NCI-H1930 (cell line): ENCODE data around the gene RPL13.

Experiments used
- DNase-seq, 2 experiments: peaks; one replicate each; lab custom pipeline; 2025; lab: John Stamatoyannopoulos, UW

Gene RPL13

DNA sequence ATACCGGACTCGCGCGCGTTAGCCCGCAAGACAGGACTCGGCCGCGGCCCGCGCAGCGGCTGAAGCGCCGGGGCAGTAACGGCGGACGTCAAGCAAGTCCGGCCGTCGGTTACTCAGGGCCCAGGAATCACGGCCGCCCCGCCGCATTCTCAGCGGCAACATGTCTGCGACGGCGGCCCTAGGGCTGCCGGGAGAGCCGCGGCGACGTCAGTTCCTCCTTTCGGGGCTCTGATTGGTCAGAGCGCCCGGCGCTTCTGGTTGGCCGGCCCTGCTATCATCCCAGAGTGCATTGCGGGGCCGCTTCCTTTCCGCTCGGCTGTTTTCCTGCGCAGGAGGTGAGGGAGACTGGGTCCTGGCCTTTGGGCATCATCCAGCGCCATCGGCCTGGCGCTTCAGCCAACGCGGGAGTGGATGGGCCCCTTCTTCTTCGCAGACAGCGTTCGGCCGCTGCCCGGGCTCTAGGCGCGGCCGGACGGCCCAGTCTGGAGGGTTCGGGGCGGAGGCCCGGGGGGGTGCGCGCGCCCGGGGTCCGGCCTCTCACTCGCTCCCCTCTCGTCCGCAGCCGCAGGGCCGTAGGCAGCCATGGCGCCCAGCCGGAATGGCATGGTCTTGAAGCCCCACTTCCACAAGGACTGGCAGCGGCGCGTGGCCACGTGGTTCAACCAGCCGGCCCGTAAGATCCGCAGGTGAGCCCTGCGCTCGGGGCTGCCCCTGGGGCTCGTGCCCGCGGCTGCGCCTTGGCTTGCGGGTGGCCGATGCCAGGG is at the start of gene RPL13:
Gene RPL13, plus strand, starts transcription at position 305 of the 764 bp plus-strand sequence. Its CDS starts 278 bp downstream, at position 583.
- peak; percentile 81 to 85 for DNase-seq

GRCh38 chr16:89511374-89511773 is 49.1 kb upstream of the RPL13 start:
- no peak for DNase-seq

- no peak for DNase-seq
Measured at GRCh38 chr16:89512453-89512852, 48.0 kb upstream of the RPL13 start.

DNA sequence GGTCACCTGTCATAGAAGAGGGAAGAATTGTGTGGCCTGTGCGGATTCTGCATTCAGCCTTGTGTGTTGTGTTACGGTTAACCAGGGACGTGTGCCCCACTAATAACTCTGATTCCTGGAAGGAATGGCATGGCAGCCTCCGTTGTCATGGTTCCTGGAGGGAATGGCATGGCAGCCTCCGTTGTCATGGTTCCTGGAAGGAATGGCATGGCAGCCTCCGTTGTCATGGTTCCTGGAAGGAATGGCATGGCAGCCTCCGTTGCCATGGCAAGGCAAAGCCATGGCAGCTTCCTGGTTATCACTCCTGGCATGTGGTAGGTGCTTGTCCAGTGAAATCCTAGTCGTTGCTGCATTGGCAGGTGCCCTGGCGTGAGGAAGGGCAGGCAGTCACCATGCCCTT is 43.4 kb upstream of the RPL13 start:
- no peak for DNase-seq

GRCh38 chr16:89519881-89520280 is 40.6 kb upstream of the RPL13 start:
- no peak for DNase-seq

DNA sequence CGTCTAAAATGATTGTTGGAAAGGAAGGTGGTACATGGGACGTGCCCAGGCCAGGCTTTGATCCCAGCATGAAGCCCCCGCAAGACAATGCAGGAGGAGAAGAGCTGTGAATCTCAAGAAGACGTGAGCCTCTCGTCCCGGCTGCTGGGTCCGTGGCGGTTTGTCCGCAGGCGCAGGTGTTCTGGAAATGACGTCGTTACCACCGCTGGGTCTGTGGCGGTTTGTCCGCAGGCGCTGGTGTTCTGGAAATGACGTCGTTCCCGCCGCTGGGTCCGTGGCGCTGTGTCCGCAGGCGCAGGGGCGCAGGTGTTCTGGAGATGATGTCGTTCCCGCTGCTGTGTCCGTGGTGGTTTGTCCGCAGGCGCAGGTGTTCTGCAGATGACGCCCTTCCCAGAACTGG is 38.2 kb upstream of the RPL13 start:
- no peak for DNase-seq

GRCh38 chr16:89523680-89524344 is 36.7 kb upstream of the RPL13 start:
- DNase-seq, result no peak

DNA sequence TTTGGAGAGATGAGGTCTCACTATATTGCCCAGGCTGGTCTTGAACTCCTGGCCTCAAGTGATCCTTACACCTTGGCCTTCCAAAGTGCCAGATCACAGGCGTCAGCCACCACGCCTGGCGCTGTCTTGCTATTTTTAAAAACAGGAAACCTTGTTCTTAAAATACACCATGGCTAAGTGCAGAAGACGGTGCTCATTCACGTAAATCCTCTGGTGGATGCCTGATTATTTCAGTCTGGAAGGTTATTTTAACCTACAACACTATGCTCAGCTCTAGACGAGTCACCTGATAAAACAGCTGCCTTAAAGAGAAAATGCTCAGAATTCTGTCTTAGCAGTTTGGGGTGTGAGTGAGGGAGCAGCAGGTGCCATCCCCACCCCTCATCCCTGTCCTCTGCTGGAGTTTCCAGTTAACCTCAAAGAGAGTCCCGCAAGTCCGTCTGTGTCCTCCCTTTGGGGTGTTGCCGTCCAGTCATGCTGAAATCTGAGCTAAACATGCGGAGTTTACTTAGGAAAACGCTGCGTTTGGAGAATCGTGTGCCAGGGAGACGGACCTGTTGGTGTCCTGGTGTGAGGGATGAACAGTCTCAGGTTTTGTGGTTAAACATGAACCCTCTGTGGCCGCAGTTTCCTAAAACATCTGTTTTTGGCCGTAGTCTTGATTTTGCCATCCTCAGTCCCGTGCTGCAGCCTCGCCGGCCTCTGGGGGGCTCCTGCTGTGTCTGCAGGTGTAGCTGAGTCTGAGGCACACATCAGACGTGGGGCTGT is 35.2 kb upstream of the RPL13 start:
- no peak for DNase-seq

GRCh38 chr16:89529097-89529496 is 31.4 kb upstream of the RPL13 start:
- DNase-seq, result no peak

DNA sequence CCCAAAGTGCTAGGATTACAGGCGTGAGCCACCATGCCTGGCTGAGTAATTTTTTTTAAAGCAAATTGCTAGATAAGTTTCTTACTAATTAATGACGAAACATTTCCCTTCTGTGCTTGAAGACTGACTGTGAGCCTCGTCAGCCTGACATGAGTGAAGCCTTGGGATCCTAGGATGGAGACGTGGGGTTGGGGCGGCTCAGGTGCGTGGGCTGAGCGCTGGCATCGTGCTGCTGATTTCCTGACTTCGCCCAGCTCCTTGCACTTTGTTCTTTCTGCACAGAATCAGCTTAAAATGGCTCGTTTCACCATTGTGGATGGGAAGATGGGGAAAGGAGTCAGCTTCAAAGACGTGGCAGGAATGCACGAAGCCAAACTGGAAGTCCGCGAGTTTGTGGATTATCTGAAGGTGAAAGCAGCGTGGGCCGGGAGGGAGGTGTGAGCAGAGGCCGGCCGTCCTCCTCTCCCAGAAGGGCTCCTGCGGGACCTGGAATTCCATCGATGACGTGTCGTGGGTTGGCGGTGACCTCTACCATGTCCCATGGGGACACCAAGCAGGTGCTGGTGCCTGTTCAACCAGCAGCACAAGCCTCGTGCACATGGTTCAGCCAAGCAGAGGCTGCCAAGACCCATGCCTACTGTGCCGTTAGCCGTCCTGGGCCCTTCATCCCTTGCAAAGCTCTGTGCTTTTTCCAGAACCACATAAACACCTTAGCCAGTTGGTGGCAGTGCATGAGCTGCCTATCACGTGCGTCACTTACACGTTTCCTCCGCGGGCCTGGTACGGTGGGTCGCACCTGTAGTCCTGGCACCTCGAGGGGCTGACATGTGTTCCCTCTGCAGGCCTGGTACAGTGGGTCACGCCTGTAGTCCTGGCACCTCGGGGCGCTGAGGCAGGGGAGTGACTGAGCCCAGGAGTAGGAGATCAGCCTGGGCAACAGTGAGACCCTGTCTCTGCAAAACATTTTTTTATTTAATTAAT is 29.8 kb upstream of the RPL13 start:
- DNase-seq, result no peak

- no peak for DNase-seq
Measured at GRCh38 chr16:89531821-89532526, 28.5 kb upstream of the RPL13 start.

GRCh38 chr16:89534252-89534756 is 26.2 kb upstream of the RPL13 start:
- DNase-seq, result no peak

DNA sequence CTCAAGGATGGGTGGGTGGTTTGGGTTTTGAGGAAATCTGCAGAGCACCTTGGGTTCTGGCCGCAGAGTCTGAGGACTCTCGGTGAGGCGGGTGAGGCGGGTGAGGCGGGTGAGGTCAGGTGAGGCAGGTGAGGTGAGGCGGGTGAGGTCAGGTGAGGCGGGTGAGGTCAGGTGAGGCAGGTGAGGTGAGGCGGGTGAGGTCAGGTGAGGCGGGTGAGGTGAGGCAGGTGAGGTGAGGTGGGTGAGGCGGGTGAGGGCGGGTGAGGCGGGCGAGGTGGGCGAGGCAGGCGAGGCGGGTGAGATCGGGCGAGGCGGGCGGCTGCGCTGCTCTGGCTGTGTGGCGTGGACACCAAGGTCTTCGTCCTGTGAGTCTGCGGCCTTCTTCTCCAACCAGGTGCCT is 24.1 kb upstream of the RPL13 start:
- DNase-seq, result no peak

DNA sequence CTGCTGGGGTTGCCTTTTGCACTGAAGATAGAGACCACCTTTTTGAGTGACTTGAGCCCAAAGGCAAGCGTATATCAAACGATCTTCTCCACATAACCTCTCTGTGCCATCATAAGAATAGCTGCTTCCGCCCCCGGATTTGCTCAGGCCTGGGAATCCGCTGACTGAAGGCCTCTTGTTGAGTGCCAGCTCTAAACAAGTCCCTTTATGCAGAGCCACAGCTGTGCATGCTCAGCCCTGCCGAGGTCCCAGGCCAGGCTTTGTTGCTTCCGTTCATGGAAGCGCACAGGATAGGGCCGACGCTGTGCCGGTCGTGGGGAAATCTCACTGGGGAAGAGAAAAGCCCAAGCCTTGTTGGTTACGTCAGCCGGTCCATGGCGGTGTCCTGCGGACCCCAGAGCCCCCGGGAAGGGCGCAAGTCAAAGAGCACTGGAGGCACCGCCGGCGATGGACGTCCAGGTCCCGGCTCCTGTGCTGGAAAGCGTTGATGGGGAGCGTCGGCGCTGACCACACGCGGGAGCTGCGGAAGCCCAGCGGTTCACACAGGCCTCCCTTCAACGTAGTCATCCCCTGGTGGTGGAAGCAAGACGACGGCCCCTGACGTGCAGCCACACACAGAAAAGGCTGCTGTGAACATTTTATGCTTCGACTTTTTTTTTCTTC is 23.5 kb upstream of the RPL13 start:
- DNase-seq, result no peak

DNA sequence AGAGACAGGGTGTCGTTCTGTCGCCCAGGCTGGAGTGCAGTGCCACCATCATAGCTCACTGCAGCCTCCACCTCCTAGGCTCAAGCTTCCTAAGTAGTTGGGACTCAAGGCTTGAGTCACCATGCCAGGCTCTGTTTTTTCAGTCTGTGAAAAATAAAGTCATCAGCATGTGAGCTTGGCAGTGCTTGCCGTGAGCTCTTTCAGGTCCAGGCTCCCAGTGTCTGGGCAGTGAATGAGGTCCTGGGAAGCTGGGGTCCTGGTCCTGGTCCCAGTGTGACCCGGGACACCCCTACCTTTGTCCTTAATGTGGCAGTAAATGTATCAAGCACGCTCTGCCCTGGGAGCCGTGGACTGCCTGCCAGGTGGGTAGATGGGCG is 22.9 kb upstream of the RPL13 start:
- no peak for DNase-seq

DNA sequence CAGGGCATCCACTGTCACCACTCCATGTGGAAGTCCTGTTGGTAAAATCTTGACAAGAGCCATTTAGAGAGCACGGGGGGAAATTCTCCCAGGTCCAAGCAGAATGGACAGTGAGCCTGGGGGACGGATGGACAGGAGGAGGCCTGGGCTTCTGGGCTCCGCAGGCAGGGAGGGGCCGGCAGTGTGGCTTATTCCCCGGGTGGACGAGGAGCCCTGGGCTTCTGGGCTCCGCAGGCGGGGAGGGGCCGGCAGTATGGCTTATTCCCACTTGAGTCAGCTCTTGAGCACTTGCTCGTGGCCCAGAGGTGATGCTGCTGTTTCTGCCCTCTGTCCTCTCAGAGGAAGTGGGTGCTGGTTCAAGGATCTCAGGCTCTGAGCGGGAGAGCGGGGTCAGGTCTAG is 22.2 kb upstream of the RPL13 start:
- DNase-seq, result no peak

GRCh38 chr16:89540557-89540956 is 19.9 kb upstream of the RPL13 start:
- DNase-seq, result no peak

DNA sequence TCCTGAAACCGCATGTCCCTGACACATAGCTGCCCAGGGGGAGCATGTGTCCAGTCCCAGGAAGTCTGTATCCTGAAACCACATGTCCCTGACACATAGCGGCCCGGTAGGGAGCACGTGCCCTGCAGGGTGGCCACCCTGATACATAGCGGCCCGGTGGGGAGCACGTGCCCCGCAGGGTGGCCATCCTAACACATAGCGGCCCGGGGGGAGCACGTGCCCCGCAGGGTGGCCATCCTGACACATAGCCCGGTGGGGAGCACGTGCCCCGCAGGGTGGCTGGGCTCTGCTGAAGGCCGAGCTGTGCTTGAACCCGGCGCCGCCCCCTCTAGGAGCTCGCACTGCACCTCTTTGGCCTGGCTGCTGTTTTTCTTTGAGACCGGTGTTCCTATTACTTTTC is 18.7 kb upstream of the RPL13 start:
- DNase-seq, result no peak

DNA sequence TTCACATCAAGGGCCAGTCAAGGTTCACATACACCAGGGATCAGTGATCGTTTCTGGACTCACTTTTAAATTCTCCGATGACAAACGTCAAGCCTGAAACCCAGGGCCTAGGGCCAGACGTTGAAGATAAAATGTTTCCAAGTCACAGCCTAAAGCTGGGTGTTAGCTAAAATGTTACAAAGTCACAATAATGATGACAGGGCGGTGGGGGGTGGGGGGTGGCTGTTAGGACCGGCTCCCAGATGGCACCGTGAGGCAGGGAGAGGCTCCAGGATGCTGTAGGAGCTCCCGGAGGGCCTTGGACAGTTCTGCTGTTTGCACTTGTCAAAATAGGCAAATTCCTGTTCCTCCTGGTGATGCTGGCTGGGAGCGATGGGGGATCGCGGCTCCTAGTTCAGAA is 16.4 kb upstream of the RPL13 start:
- no peak for DNase-seq

- DNase-seq, result no peak
Measured at GRCh38 chr16:89544713-89545043, 15.8 kb upstream of the RPL13 start.
